Measurements from ENCODE around the gene PACSIN2.

PACSIN2 gene

GRCh38 chr22:42857845-42858481, 157.0 kb downstream of the PACSIN2 start:
- Histone ChIP-seq H3K79me2 (ENCODE audit: control insufficient read depth, low read length) (peaks cover 8% of the 10 kb centered on the region), H3K9me3 (ENCODE audit: control insufficient read depth, insufficient read depth, low read length) (no peaks in the 10 kb centered on the region; the same call in 1 of the 2 replicates), H3K36me3 (ENCODE audit: control insufficient read depth, low read length) (no peaks in the 10 kb centered on the region), H3K4me3 (ENCODE audit: low read length) (no peak overlapping the region), H3K27ac (ENCODE audit: low read depth, low read length) (no peak overlapping the region), H3K27me3 (ENCODE audit: control insufficient read depth, low read length) (no peaks in the 10 kb centered on the region), H3K9me2 (replicated peaks; ENCODE audit: control insufficient read depth, low read length) (no peaks in the 10 kb centered on the region), H3K4me1 (ENCODE audit: control insufficient read depth, low read length) (peaks cover 11% of the 10 kb centered on the region), H3F3A (ENCODE audit: control insufficient read depth, insufficient read depth) (peaks cover 3% of the 10 kb centered on the region; the same call in 1 of the 2 replicates), H4K20me1 (ENCODE audit: control insufficient read depth, insufficient read depth, low read depth, low read length) (no peaks in the 10 kb centered on the region), H3K4me2 (ENCODE audit: low read length) (no peak overlapping the region)
- no peak for TF ChIP-seq CTCF (IDR thresholded peaks at IDR 0.05; ENCODE audit: low read depth, low read length, poor library complexity, severe bottlenecking)
- no peak for TF ChIP-seq EZH2phosphoT487 (IDR thresholded peaks at IDR 0.05; ENCODE audit: borderline replicate concordance, low read length)

GRCh38 chr22:42856865-42857704, 157.9 kb downstream of the PACSIN2 start, which contains the start of gene ARFGAP3:
Gene ARFGAP3, minus strand, starts transcription at chr22:42857273. Its CDS starts 91 bp downstream, at chr22:42857182.
- no peak for TF ChIP-seq CTCF (IDR thresholded peaks at IDR 0.05; ENCODE audit: low read depth, low read length, poor library complexity, severe bottlenecking)
- no peak for TF ChIP-seq EZH2phosphoT487 (IDR thresholded peaks at IDR 0.05; ENCODE audit: borderline replicate concordance, low read length)
- Histone ChIP-seq H3K79me2 (ENCODE audit: control insufficient read depth, low read length) (peaks cover 8% of the 10 kb centered on the region), H3K9me2 (replicated peaks; ENCODE audit: control insufficient read depth, low read length) (no peaks in the 10 kb centered on the region), H3F3A (ENCODE audit: control insufficient read depth, insufficient read depth) (peaks cover 3% of the 10 kb centered on the region; the same call in 1 of the 2 replicates), H3K36me3 (ENCODE audit: control insufficient read depth, low read length) (no peaks in the 10 kb centered on the region), H4K20me1 (ENCODE audit: control insufficient read depth, insufficient read depth, low read depth, low read length) (no peaks in the 10 kb centered on the region), H3K4me3 (ENCODE audit: low read length) (peak within 1 kb of the TSS; percentile 81), H3K27me3 (ENCODE audit: control insufficient read depth, low read length) (no peaks in the 10 kb centered on the region), H3K4me1 (ENCODE audit: control insufficient read depth, low read length) (peaks cover 11% of the 10 kb centered on the region), H3K4me2 (ENCODE audit: low read length) (peak within 1 kb of the TSS; percentile 85), H3K9me3 (ENCODE audit: control insufficient read depth, insufficient read depth, low read length) (no peaks in the 10 kb centered on the region; the same call in 1 of the 2 replicates), H3K27ac (ENCODE audit: low read depth, low read length) (no peak within 1 kb of the TSS)

- Histone ChIP-seq H3K79me2 (ENCODE audit: control insufficient read depth, low read length) (peaks cover 8% of the 10 kb centered on the region), H3K4me3 (ENCODE audit: low read length) (peak overlapping the region; percentile 81), H4K20me1 (ENCODE audit: control insufficient read depth, insufficient read depth, low read depth, low read length) (no peaks in the 10 kb centered on the region), H3K9me2 (replicated peaks; ENCODE audit: control insufficient read depth, low read length) (no peaks in the 10 kb centered on the region), H3K4me1 (ENCODE audit: control insufficient read depth, low read length) (peaks cover 11% of the 10 kb centered on the region), H3K36me3 (ENCODE audit: control insufficient read depth, low read length) (no peaks in the 10 kb centered on the region), H3K4me2 (ENCODE audit: low read length) (peak overlapping the region; percentile 85), H3K9me3 (ENCODE audit: control insufficient read depth, insufficient read depth, low read length) (no peaks in the 10 kb centered on the region; the same call in 1 of the 2 replicates), H3K27me3 (ENCODE audit: control insufficient read depth, low read length) (no peaks in the 10 kb centered on the region), H3F3A (ENCODE audit: control insufficient read depth, insufficient read depth) (peaks cover 3% of the 10 kb centered on the region; the same call in 1 of the 2 replicates), H3K27ac (ENCODE audit: low read depth, low read length) (no peak overlapping the region)
- no peak for TF ChIP-seq EZH2phosphoT487 (IDR thresholded peaks at IDR 0.05; ENCODE audit: borderline replicate concordance, low read length)
- no peak for TF ChIP-seq CTCF (IDR thresholded peaks at IDR 0.05; ENCODE audit: low read depth, low read length, poor library complexity, severe bottlenecking)
These were observed 158.6 kb downstream of the PACSIN2 start for GRCh38 chr22:42856179-42856864.

Data from DOHH2 (cell line).